ENCODE results near the gene LRRC10.

GRCh38 chr12:69620921-69621320, 10.2 kb upstream of the LRRC10 start:
- TF ChIP-seq CTCF (IDR thresholded peaks at IDR 0.05) (no peak), EP300 (IDR thresholded peaks at IDR 0.05) (no peak), POLR2A (IDR thresholded peaks at IDR 0.05; ENCODE audit: low read length) (no peak)
